HFFc6 (cell line): ENCODE measurements around the gene IL12B. TPM values are rescaled to one million over a fixed set of nuclear protein-coding genes. Genes with fewer than 3 reads are reported as not detected.
"Not testable (repeated sequence)": the region's sequence is repeated elsewhere in the genome, so short reads cannot be mapped to it uniquely, and the experiment has no call there.

ENCODE experiments used
- DNase-seq: peaks from one replicate; pipeline ENCODE4 v3.0.0-alpha.2; 2018
- H3K27ac Mint-ChIP-seq: 2 replicates; pipeline ENCODE4 v1.8.0; 2020; ENCODE audit warnings: mild to moderate bottlenecking, mixed read lengths
- H3K27me3 Mint-ChIP-seq: 2 replicates; pipeline ENCODE4 v1.8.0; 2021; ENCODE audit warnings: mild to moderate bottlenecking, moderate library complexity, mixed read lengths; ENCODE audit not compliant: insufficient read depth
- H3K36me3 Mint-ChIP-seq: 2 replicates; pipeline ENCODE4 v1.8.0; 2021; ENCODE audit warnings: low read depth, mixed read lengths
- H3K4me1 Mint-ChIP-seq: 2 replicates; pipeline ENCODE4 v1.8.0; 2020; ENCODE audit warnings: low read depth, mixed read lengths
- H3K4me3 Mint-ChIP-seq: 2 replicates; pipeline ENCODE4 v1.8.0; 2020; ENCODE audit warnings: mild to moderate bottlenecking, moderate library complexity, mixed read lengths
- H3K9me3 Mint-ChIP-seq: 2 replicates; pipeline ENCODE4 v1.8.0; 2020; ENCODE audit warnings: mild to moderate bottlenecking, mixed read lengths
- total RNA-seq, 6 experiments: library from RNA; stranded (reverse); fragmentation: NEBNext Ultra II Directional; extraction: Animal tissue kit (Norgen Biotek cat#: 25700); gene quantifications; 2 replicates in 1 of 6; 3 replicates in 5 of 6; pipeline ENCODE4 v1.2.3, GENCODE V29; 2021
- TF ChIP-seq, protein P1 (sequence below): fragments of 200-600 bp; sonication (generic); IDR thresholded peaks from 2 replicates; pipeline ENCODE4 v1.5.0; 2021; ENCODE audit warnings: antibody characterized with exemption, mild to moderate bottlenecking

The IL12B gene
- total RNA-seq, 6 experiments from 2014 or later = not detected

DNA sequence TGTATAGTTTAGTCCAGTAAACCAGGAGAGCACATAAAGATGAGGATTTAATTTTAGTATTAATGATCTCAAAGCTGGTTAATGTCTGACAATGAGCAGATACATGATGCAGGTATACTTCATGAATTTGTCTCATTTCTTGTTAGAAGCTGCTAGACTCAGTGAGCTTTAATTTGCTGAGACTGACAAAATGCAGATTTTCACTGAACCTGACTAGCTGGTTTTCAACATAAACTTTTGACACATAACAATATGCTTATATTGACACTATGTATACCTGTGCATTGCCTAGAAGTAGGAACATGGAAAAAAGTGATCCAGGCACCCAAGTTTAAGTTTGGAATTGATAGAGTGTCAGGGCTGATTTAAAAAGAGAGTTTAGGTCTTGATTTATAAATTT, 56.4 kb downstream of the IL12B start:
- no peak for DNase-seq
- Mint-ChIP-seq H3K27me3 (no peaks in the 10 kb centered on the region), H3K4me3 (no peak overlapping the region), H3K27ac (no peak overlapping the region), H3K9me3 (no peaks in the 10 kb centered on the region), H3K36me3 (peaks cover 16% of the 10 kb centered on the region; the same call in 1 of the 2 replicates), H3K4me1 (no peaks in the 10 kb centered on the region)
- TF ChIP-seq, protein P1, sequence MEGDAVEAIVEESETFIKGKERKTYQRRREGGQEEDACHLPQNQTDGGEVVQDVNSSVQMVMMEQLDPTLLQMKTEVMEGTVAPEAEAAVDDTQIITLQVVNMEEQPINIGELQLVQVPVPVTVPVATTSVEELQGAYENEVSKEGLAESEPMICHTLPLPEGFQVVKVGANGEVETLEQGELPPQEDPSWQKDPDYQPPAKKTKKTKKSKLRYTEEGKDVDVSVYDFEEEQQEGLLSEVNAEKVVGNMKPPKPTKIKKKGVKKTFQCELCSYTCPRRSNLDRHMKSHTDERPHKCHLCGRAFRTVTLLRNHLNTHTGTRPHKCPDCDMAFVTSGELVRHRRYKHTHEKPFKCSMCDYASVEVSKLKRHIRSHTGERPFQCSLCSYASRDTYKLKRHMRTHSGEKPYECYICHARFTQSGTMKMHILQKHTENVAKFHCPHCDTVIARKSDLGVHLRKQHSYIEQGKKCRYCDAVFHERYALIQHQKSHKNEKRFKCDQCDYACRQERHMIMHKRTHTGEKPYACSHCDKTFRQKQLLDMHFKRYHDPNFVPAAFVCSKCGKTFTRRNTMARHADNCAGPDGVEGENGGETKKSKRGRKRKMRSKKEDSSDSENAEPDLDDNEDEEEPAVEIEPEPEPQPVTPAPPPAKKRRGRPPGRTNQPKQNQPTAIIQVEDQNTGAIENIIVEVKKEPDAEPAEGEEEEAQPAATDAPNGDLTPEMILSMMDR = no peak

DNA sequence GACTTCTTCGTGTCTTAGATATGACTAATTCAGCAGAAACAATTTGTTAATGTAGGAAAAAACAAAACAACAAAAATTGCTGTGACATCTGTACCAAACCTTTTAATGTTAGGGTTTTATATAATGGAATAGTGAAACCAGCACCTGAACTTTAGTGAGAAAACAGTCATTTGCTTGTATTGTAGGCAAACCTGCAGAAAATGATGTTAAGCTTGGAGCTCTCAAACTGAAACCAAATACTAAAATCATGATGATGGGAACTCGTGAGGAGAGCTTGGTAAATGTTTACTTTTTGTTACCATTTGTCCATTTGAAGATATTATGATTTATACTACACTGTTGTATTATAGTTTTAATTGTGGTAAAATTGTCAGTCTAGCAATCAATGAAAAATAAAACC, 60.6 kb downstream of the IL12B start:
- Mint-ChIP-seq H3K27ac (no peak overlapping the region), H3K27me3 (no peaks in the 10 kb centered on the region), H3K4me3 (no peak overlapping the region), H3K36me3 (peaks cover 21% of the 10 kb centered on the region; the same call in 1 of the 2 replicates), H3K4me1 (no peaks in the 10 kb centered on the region; the same call in 1 of the 2 replicates), H3K9me3 (no peaks in the 10 kb centered on the region)
- TF ChIP-seq, protein P1 = no peak
- no peak for DNase-seq

DNA sequence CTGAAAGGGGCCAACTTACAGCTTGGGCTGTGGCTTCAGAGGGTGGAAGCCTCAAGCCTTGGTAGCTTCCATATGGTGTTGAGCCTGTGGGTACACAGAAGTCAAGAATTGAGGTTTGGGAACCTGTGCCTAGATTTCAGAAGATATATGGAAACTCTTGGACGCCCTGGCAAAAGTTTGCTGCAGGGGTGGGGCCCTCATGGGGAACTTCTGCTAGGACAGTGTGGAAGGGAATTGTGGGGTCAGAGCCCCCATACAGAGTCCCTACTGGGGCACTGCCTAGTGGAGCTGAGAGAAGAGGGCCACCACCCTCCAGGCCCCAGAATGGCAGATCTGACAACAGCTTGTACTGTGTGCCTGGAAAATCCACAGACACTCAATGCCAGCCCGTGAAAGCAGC, 63.5 kb downstream of the IL12B start:
- H3K4me1 Mint-ChIP-seq = peaks cover 20% of the 10 kb centered on the region
- DNase-seq, H3K27ac Mint-ChIP-seq, H3K27me3 Mint-ChIP-seq, H3K4me3 Mint-ChIP-seq, H3K9me3 Mint-ChIP-seq: not testable (repeated sequence)
- peaks cover 28% of the 10 kb centered on the region for H3K36me3 Mint-ChIP-seq

Other genes starting within 250 kb of the IL12B start
- gene EBF1, start 230.6 kb downstream of the IL12B start, total RNA-seq = under 1 TPM in 4 of 6 experiments, not detected in 2; 0.16 to 0.41 (median 0.26) TPM
- gene RNF145, start 120.9 kb downstream of the IL12B start, total RNA-seq = 10 to 100 TPM; 69.8 to 88.1 (median 78.6) TPM
- 10 to 100 TPM; 30.6 to 37.6 (median 35.0) TPM for gene UBLCP1, start 67.2 kb downstream of the IL12B start, total RNA-seq